Caco-2 (cell line): ENCODE results near the gene PIP4K2B. TPM values are rescaled to one million over a fixed set of nuclear protein-coding genes. Genes with fewer than 3 reads are reported as not detected.

ENCODE experiments used
- BruUV-seq: library from RNA; stranded (reverse); fragments of 400-500 nt; replicated peaks from 2 replicates; lab custom pipeline; 2021; lab: Mats Ljungman, UMichigan
- CTCF ChIA-PET: fragments of 300-600 bp; sonication (Branson Sonifier 250); formaldehyde crosslinking; loops from one replicate; lab custom pipeline; 2022; ENCODE audit warnings: antibody characterized with exemption; lab: Charles Lee
- POLR2A ChIA-PET: fragments of 300-600 bp; sonication (Branson Sonifier 250); formaldehyde crosslinking; loops from one replicate; lab custom pipeline; 2022; ENCODE audit warnings: antibody characterized with exemption; lab: Charles Lee
- DNase-seq, 2 experiments: peaks; one replicate each; pipeline versions ENCODE4 v3.0.0 to v3.0.0-alpha.2; 2020 to 2022
- H3K27me3 ChIP-seq: replicated peaks from 2 replicates; pipeline ENCODE4 v1.6.0; 2011; ENCODE audit warnings: low read length; ENCODE audit not compliant: control insufficient read depth, insufficient read depth
- H3K36me3 ChIP-seq: 2 replicates; pipeline ENCODE4 v1.5.1; 2011; ENCODE audit warnings: low read length; ENCODE audit not compliant: control insufficient read depth, insufficient read depth
- H3K4me1 ChIP-seq: fragments of 250-450 bp; sonication (Bioruptor Pico); 2 replicates; pipeline ENCODE4 v1.5.1; 2020; ENCODE audit warnings: mild to moderate bottlenecking
- H3K4me3 ChIP-seq: 2 replicates; pipeline ENCODE4 v1.5.1; 2011; ENCODE audit warnings: low read depth, mild to moderate bottlenecking, control low read depth, low read length
- H3K9me3 ChIP-seq: fragments of 250-450 bp; sonication (Bioruptor Pico); 2 replicates; pipeline ENCODE4 v1.5.1; 2020; ENCODE audit warnings: mild to moderate bottlenecking, moderate library complexity
- H3K27ac Mint-ChIP-seq: one replicate; pipeline ENCODE4 v1.8.0; 2022; ENCODE audit warnings: mixed read lengths; ENCODE audit not compliant: unreplicated experiment
- H3K27me3 Mint-ChIP-seq: one replicate; pipeline ENCODE4 v1.8.0; 2022; ENCODE audit warnings: mixed read lengths; ENCODE audit not compliant: insufficient read depth, unreplicated experiment
- H3K36me3 Mint-ChIP-seq: one replicate; pipeline ENCODE4 v1.8.0; 2022; ENCODE audit warnings: mild to moderate bottlenecking, mixed read lengths; ENCODE audit not compliant: insufficient read depth, unreplicated experiment
- H3K4me1 Mint-ChIP-seq: one replicate; pipeline ENCODE4 v1.8.0; 2022; ENCODE audit warnings: low read depth, mixed read lengths; ENCODE audit not compliant: unreplicated experiment
- H3K4me3 Mint-ChIP-seq: one replicate; pipeline ENCODE4 v1.8.0; 2022; ENCODE audit warnings: mild to moderate bottlenecking, moderate library complexity, mixed read lengths; ENCODE audit not compliant: unreplicated experiment
- H3K9me3 Mint-ChIP-seq: one replicate; pipeline ENCODE4 v1.8.0; 2022; ENCODE audit warnings: mixed read lengths; ENCODE audit not compliant: unreplicated experiment
- CTCF ChIP-seq, 2 experiments: fragments of 200-600 bp in 1 of 2; IDR thresholded peaks; 1 replicate in 1 of 2; 2 replicates in 1 of 2; pipeline versions ENCODE4 v1.5.1 to v1.8.0; 2011 to 2022; ENCODE audit warnings: antibody characterized with exemption in 1 of 2, control low read depth in 1 of 2, inconsistent platforms in 1 of 2, low read depth in 1 of 2, low read length in 1 of 2, mild to moderate bottlenecking in 1 of 2, moderate library complexity in 1 of 2; ENCODE audit not compliant: insufficient read depth in 1 of 2, severe bottlenecking in 1 of 2, unreplicated experiment in 1 of 2
- intact Hi-C: fragments of 100-400 bp; cut with micrococcal nuclease; formaldehyde crosslinking; loops from one replicate; pipeline ENCODE4 v1.10.0; 2022; ENCODE audit not compliant: unreplicated experiment
- total RNA-seq: library from RNA; stranded (reverse); gene quantifications from 2 replicates; pipeline ENCODE4 v1.2.3, GENCODE V29; 2022

Gene PIP4K2B
- total RNA-seq, 1 experiment from 2014 or later, result 39.6 TPM

GRCh38 chr17:38741461-38741860 is 57.9 kb downstream of the PIP4K2B start:
- H3K9me3 Mint-ChIP-seq, result no peaks in the 10 kb centered on the region
- peaks cover 54% of the 10 kb centered on the region for H3K36me3 Mint-ChIP-seq
- Histone ChIP-seq H3K27me3 (no peaks in the 10 kb centered on the region), H3K4me3 (no peak overlapping the region), H3K9me3 (no peaks in the 10 kb centered on the region), H3K4me1 (peaks cover 12% of the 10 kb centered on the region), H3K36me3 (peaks cover 1% of the 10 kb centered on the region)
- H3K27ac Mint-ChIP-seq, result no peak overlapping the region
- no TSS peak for BruUV-seq
- intact Hi-C loops, result no loop called here
- no peak overlapping the region for H3K4me3 Mint-ChIP-seq
- ChIA-PET CTCF (no interaction called here), POLR2A (no interaction called here)
- H3K4me1 Mint-ChIP-seq, result peaks cover 28% of the 10 kb centered on the region
- H3K27me3 Mint-ChIP-seq, result no peaks in the 10 kb centered on the region
- DNase-seq, result no peak
- TF ChIP-seq CTCF (IDR thresholded peaks at IDR 0.05; ENCODE audit: insufficient read depth in 1 of 2, low read depth in 1 of 2, low read length in 1 of 2, severe bottlenecking in 1 of 2, unreplicated experiment in 1 of 2), result no peak

GRCh38 chr17:38740806-38741205 is 58.5 kb downstream of the PIP4K2B start:
- H3K4me1 ChIP-seq, result peaks cover 5% of the 10 kb centered on the region
- no peaks in the 10 kb centered on the region for H3K27me3 ChIP-seq
- no TSS peak for BruUV-seq
- H3K4me3 Mint-ChIP-seq, result no peak overlapping the region
- H3K9me3 ChIP-seq, result no peaks in the 10 kb centered on the region
- no peaks in the 10 kb centered on the region for H3K27me3 Mint-ChIP-seq
- no peaks in the 10 kb centered on the region for H3K9me3 Mint-ChIP-seq
- no peak for DNase-seq
- H3K27ac Mint-ChIP-seq, result no peak overlapping the region
- no peak for TF ChIP-seq CTCF (IDR thresholded peaks at IDR 0.05; ENCODE audit: insufficient read depth in 1 of 2, low read depth in 1 of 2, low read length in 1 of 2, severe bottlenecking in 1 of 2, unreplicated experiment in 1 of 2)
- intact Hi-C loops, result no loop called here
- peaks cover 55% of the 10 kb centered on the region for H3K36me3 Mint-ChIP-seq
- H3K4me1 Mint-ChIP-seq, result peaks cover 21% of the 10 kb centered on the region
- ChIA-PET POLR2A (no interaction called here), CTCF (no interaction called here)
- peaks cover 1% of the 10 kb centered on the region for H3K36me3 ChIP-seq
- no peak overlapping the region for H3K4me3 ChIP-seq

GRCh38 chr17:38740044-38740443 is 59.3 kb downstream of the PIP4K2B start:
- H3K27me3 Mint-ChIP-seq, result no peaks in the 10 kb centered on the region
- Histone ChIP-seq H3K36me3 (peaks cover 3% of the 10 kb centered on the region), H3K9me3 (no peaks in the 10 kb centered on the region), H3K4me3 (no peak overlapping the region), H3K4me1 (no peaks in the 10 kb centered on the region), H3K27me3 (no peaks in the 10 kb centered on the region)
- H3K4me3 Mint-ChIP-seq, result no peak overlapping the region
- BruUV-seq, result no TSS peak
- no peak for TF ChIP-seq CTCF (IDR thresholded peaks at IDR 0.05; ENCODE audit: insufficient read depth in 1 of 2, low read depth in 1 of 2, low read length in 1 of 2, severe bottlenecking in 1 of 2, unreplicated experiment in 1 of 2)
- H3K4me1 Mint-ChIP-seq, result peaks cover 20% of the 10 kb centered on the region
- intact Hi-C loops, result no loop called here
- peaks cover 61% of the 10 kb centered on the region for H3K36me3 Mint-ChIP-seq
- POLR2A ChIA-PET, result no interaction called here
- no peak overlapping the region for H3K27ac Mint-ChIP-seq
- CTCF ChIA-PET, result interaction anchor here (0.6 kb wide), 1 partner anchor 418 kb away, joined by 4 read pairs; no protein-coding TSS in a partner anchor
- no peak for DNase-seq
- no peaks in the 10 kb centered on the region for H3K9me3 Mint-ChIP-seq
